K562 (cell line): Measurements from ENCODE around the gene ARHGAP4. TPM values are rescaled to one million over a fixed set of nuclear protein-coding genes. Genes with fewer than 3 reads are reported as not detected.

Experiments
- ATAC-seq: fragments of 200-7000 bp; cut with Tn5 transposase; 3 replicates; pipeline ENCODE4 v1.9.1; 2020; ENCODE audit warnings: moderate library complexity
- BruUV-seq: library from RNA; stranded (reverse); fragments of 400-500 nt; replicated peaks from 2 replicates; lab custom pipeline; 2021; lab: Mats Ljungman, UMichigan
- CTCF ChIA-PET: fragments of 300-600 bp; formaldehyde crosslinking; extraction: SDS; loops from one replicate; lab custom pipeline; 2021; ENCODE audit warnings: low intra/inter-chr PET ratio; lab: Yijun Ruan, JAX
- POLR2A ChIA-PET: fragments of 300-600, 350-650 bp; sonication (Branson Sonifier 250); formaldehyde crosslinking; extraction: SDS; loops from one replicate; lab custom pipeline; 2021; ENCODE audit warnings: antibody characterized with exemption, inconsistent platforms; lab: Yijun Ruan, JAX
- DNase-seq, 4 experiments: peaks; one replicate each; pipeline versions ENCODE4 v3.0.0 to v3.0.0-alpha.2; 2011 to 2018; ENCODE audit warnings: low spot score in 3 of 4, mixed read lengths in 3 of 4; ENCODE audit errors: extremely low read depth in 1 of 4
- FAIRE-seq: peaks from 2 replicates; lab custom pipeline; 2011; peaks lifted over from hg19 to GRCh38; lab: Jason Lieb, UNC
- H2AFZ ChIP-seq: 2 replicates; pipeline ENCODE4 v1.6.0; 2011; ENCODE audit warnings: low read depth, low read length, control low read depth, inconsistent platforms
- H3K27ac ChIP-seq: fragments of 200-600 bp; 3 replicates; pipeline ENCODE4 v1.8.0; 2011; ENCODE audit warnings: low read depth, mild to moderate bottlenecking, control low read depth, inconsistent platforms, low read length, moderate library complexity, mixed read lengths; ENCODE audit errors: extremely low read depth
- H3K27me3 ChIP-seq, 2 experiments: fragments of 300-600 bp in 1 of 2; 2 replicates in 1 of 2; 3 replicates in 1 of 2; pipeline versions ENCODE4 v1.6.0 to v1.8.0; 2011; ENCODE audit warnings: inconsistent platforms in 2 of 2, low read length in 2 of 2, mild to moderate bottlenecking in 1 of 2, mixed read lengths in 1 of 2, moderate library complexity in 1 of 2; ENCODE audit not compliant: control insufficient read depth in 2 of 2, insufficient read depth in 2 of 2
- H3K36me3 ChIP-seq: fragments of 300-600 bp; 3 replicates; pipeline ENCODE4 v1.8.0; 2011; ENCODE audit warnings: mild to moderate bottlenecking, low read length, inconsistent platforms; ENCODE audit not compliant: control insufficient read depth, insufficient read depth
- H3K4me1 ChIP-seq, 2 experiments: fragments of 200-600 bp in 1 of 2; replicated peaks in 1 of 2; 2 replicates in 1 of 2; 3 replicates in 1 of 2; pipeline versions ENCODE4 v1.5.1 to v1.8.0; 2011; ENCODE audit warnings: inconsistent platforms in 2 of 2, low read length in 2 of 2, mild to moderate bottlenecking in 1 of 2, mixed read lengths in 1 of 2, moderate library complexity in 1 of 2; ENCODE audit not compliant: control insufficient read depth in 2 of 2, insufficient read depth in 2 of 2
- H3K4me2 ChIP-seq: 2 replicates; pipeline ENCODE4 v1.6.1; 2011; ENCODE audit warnings: low read length, control low read depth, inconsistent platforms, mixed read lengths; ENCODE audit not compliant: insufficient read depth
- H3K4me3 ChIP-seq: fragments of 200-600 bp; sonication (generic), shearing (Covaris generic); 2 replicates; pipeline ENCODE4 v1.5.1; 2016; ENCODE audit warnings: control low read depth, inconsistent platforms
- H3K79me2 ChIP-seq: fragments of 200-600 bp; 3 replicates; pipeline ENCODE4 v1.8.0; 2011; ENCODE audit warnings: low read length, inconsistent platforms; ENCODE audit not compliant: control insufficient read depth, insufficient read depth
- H3K9ac ChIP-seq, 2 experiments: 2 replicates each; pipeline versions ENCODE4 v1.6.0 to v1.6.1; 2011; ENCODE audit warnings: low read depth in 2 of 2, low read length in 2 of 2, control low read depth in 1 of 2, inconsistent platforms in 1 of 2, mild to moderate bottlenecking in 1 of 2, mixed read lengths in 1 of 2; ENCODE audit not compliant: insufficient read depth in 1 of 2
- H3K9me1 ChIP-seq: one replicate; pipeline ENCODE4 v1.6.0; 2011; ENCODE audit warnings: inconsistent platforms, mild to moderate bottlenecking, low read length, moderate library complexity; ENCODE audit not compliant: control insufficient read depth, insufficient read depth
- H3K9me3 ChIP-seq: replicated peaks from 2 replicates; pipeline ENCODE4 v1.5.1; 2011; ENCODE audit warnings: low read depth, low read length, inconsistent platforms; ENCODE audit not compliant: control insufficient read depth, insufficient read depth
- H4K20me1 ChIP-seq: replicated peaks from 2 replicates; pipeline ENCODE4 v1.6.1; 2011; ENCODE audit warnings: low read length, inconsistent platforms, mixed read lengths; ENCODE audit not compliant: control insufficient read depth, insufficient read depth
- ELK3 ChIP-seq: fragments of 450-650 bp; formaldehyde crosslinking; IDR thresholded peaks from 2 replicates; pipeline ENCODE4 v1.4.0; 2020; ENCODE audit warnings: mild to moderate bottlenecking
- HES1 ChIP-seq: fragments of 450-650 bp; IDR thresholded peaks from 2 replicates; pipeline ENCODE4 v1.6.1; 2016; ENCODE audit warnings: low read depth, mild to moderate bottlenecking, moderate library complexity
- HEY1 ChIP-seq: fragments of 250-450 bp; sonication (Bioruptor Pico); IDR thresholded peaks from 2 replicates; pipeline ENCODE4 v1.5.0; 2020; ENCODE audit warnings: mild to moderate bottlenecking, moderate library complexity, borderline replicate concordance
- HSF4 ChIP-seq: fragments of 250-450 bp; sonication (Bioruptor Pico); IDR thresholded peaks from 2 replicates; pipeline ENCODE4 v2.1.2; 2022; ENCODE audit warnings: mild to moderate bottlenecking, moderate library complexity, borderline replicate concordance
- KDM2B ChIP-seq: fragments of 250-450 bp; sonication (Bioruptor Pico); IDR thresholded peaks from 2 replicates; pipeline ENCODE4 v1.8.0; 2021; ENCODE audit warnings: mild to moderate bottlenecking, moderate library complexity
- NFXL1 ChIP-seq: fragments of 450-650 bp; formaldehyde crosslinking; IDR thresholded peaks from 2 replicates; pipeline ENCODE4 v1.4.0; 2021; ENCODE audit warnings: mild to moderate bottlenecking
- NRF1 ChIP-seq, 2 experiments: fragments of 450-650 bp; IDR thresholded peaks in 1 of 2; conservative IDR thresholded peaks in 1 of 2; 2 replicates each; pipeline ENCODE4 v1.6.1; 2014; ENCODE audit warnings: mild to moderate bottlenecking in 2 of 2
- USF1 ChIP-seq: sonication (generic); formaldehyde crosslinking; IDR thresholded peaks from 2 replicates; pipeline ENCODE4 v1.9.0; 2022; ENCODE audit warnings: mild to moderate bottlenecking, missing genetic modification reagents
- ZBTB17 ChIP-seq: fragments of 450-650 bp; formaldehyde crosslinking; IDR thresholded peaks from 2 replicates; pipeline ENCODE4 v1.4.0; 2020; ENCODE audit warnings: mild to moderate bottlenecking
- ZNF311 ChIP-seq: fragments of 250-450 bp; sonication (Bioruptor Pico); IDR thresholded peaks from 2 replicates; pipeline ENCODE4 v1.4.0; 2020; ENCODE audit warnings: mild to moderate bottlenecking, moderate library complexity
- WGBS: fragments of 100-300 bp; shearing (Covaris generic); methylation state at CpG from one replicate; pipeline ENCODE4 v1.1.6; 2016; ENCODE audit warnings: low coverage, mixed read lengths; ENCODE audit not compliant: insufficient coverage; ENCODE audit errors: missing lambda C conversion rate; 5-methylcytosine and 5-hydroxymethylcytosine counted together
- in situ Hi-C: fragments of 300-500 bp; cut with MboI; formaldehyde crosslinking; loops from 4 replicates; pipeline ENCODE4 v1.15.0; 2018; ENCODE audit warnings: inconsistent platforms, mixed read lengths
- intact Hi-C: fragments of 100-400 bp; cut with micrococcal nuclease; formaldehyde crosslinking; loops from 2 replicates; pipeline ENCODE4 v1.14.2; 2022
- polyA plus RNA-seq, 8 experiments: library from polyadenylated mRNA; depleted of rRNA in 4 of 8; stranded (reverse) in 5 of 8; unstranded in 3 of 8; fragments of >200 nt; fragmentation: Nextera tagmentation in 2 of 8; fragmentation: Illumina TruSeq in 1 of 8; extraction: Ambion mirVana in 2 of 8; extraction: Trizol in 1 of 8; gene quantifications; 2 replicates each; pipeline versions ENCODE4 v1.2.1 to v1.2.3, GENCODE V29; 2011 to 2014; ENCODE audit warnings: inconsistent platforms in 1 of 8, missing spikeins in 1 of 8
- total RNA-seq, 7 experiments: library from RNA; depleted of rRNA in 6 of 7; stranded (reverse); fragments of >200 nt in 6 of 7; fragmentation: Illumina TruSeq in 2 of 7; extraction: Trizol in 2 of 7; gene quantifications; 2 replicates each; pipeline versions ENCODE4 v1.2.1 to v1.2.3, GENCODE V29; 2011 to 2021; ENCODE audit warnings: low replicate concordance in 1 of 7

The ARHGAP4 gene
- total and polyA plus RNA-seq, 9 of the 15 experiments (the other 6 are each of a cell fraction or from before 2014, with no cell fraction given), result 0.30 to 81.8 (median 13.5) TPM

- intact Hi-C loops, result no loop called here
- BruUV-seq, result no TSS peak
- in situ Hi-C loops, result no loop called here
- CTCF ChIA-PET, result no interaction called here
- Histone ChIP-seq H3K9me1 (peaks cover 5% of the 10 kb centered on the region), H3K4me1 (peaks cover 28 to 61% of the 10 kb centered on the region in 2 experiments), H4K20me1 (peaks cover 53% of the 10 kb centered on the region), H3K27ac (peak overlapping the region; percentile 74; the same call in 2 of the 3 replicates), H3K27me3 (no peaks in the 10 kb centered on the region), H3K36me3 (peaks cover 63% of the 10 kb centered on the region; the same call in 2 of the 3 replicates), H3K79me2 (peaks cover 87% of the 10 kb centered on the region), H3K9ac (peak overlapping the region; percentile 77 to 96), H2AFZ (no peak overlapping the region), H3K4me3 (peak overlapping the region; percentile 84; the same call in 1 of the 2 replicates), H3K4me2 (peak overlapping the region; percentile 86), H3K9me3 (no peaks in the 10 kb centered on the region)
- POLR2A ChIA-PET, result interaction anchor here (0.7 to 3.1 kb wide), 7 partner anchors 10 to 403 kb away, joined by 3 to 24 read pairs (median 3); no protein-coding TSS in a partner anchor
- FAIRE-seq, result no peak
- TF ChIP-seq NFXL1 (CRISPR knock-in tag) (no peak), ELK3 (CRISPR knock-in tag) (no peak), HSF4 (CRISPR knock-in tag) (no peak), KDM2B (no peak), ZBTB17 (CRISPR knock-in tag) (no peak), HES1 (no peak), HEY1 (CRISPR knock-in tag) (no peak), ZNF311 (no peak), NRF1 (conservative IDR thresholded peaks at IDR 0.05 in 1 of 2, IDR thresholded peaks at IDR 0.05 in 1 of 2) (no peak), USF1 (CRISPR knock-in tag) (no peak)
- DNase-seq, result no peak
- no peak for ATAC-seq
- WGBS, result 53% methylated on average over 8 of the region's 9 CpGs
These were observed 42.2 kb upstream of the ARHGAP4 start for GRCh38 chrX:153968255-153968654.
